GM12878 (cell line): ENCODE data around the gene ACTG1. TPM values are rescaled to one million over a fixed set of nuclear protein-coding genes. Genes with fewer than 3 reads are reported as not detected.

Experiments
- ATAC-seq: fragments of 200-7000 bp; cut with Tn5 transposase; 3 replicates; pipeline ENCODE4 v1.9.1; 2020; ENCODE audit warnings: mild to moderate bottlenecking, moderate library complexity
- BruUV-seq: library from RNA; stranded (reverse); fragments of 400-500 nt; replicated peaks from 2 replicates; lab custom pipeline; 2021; lab: Mats Ljungman, UMichigan
- CTCF ChIA-PET: fragments of 300-600 bp; sonication (Branson Sonifier 250); formaldehyde crosslinking; extraction: SDS; loops from one replicate; lab custom pipeline; 2021; ENCODE audit warnings: inconsistent platforms; lab: Yijun Ruan, JAX
- POLR2A ChIA-PET: fragments of 350-600 bp; formaldehyde crosslinking; extraction: SDS; loops from one replicate; lab custom pipeline; 2021; ENCODE audit warnings: inconsistent platforms; lab: Charles Lee
- RAD21 ChIA-PET: fragments of 300-600 bp; sonication (Branson Sonifier 250); formaldehyde crosslinking; loops from one replicate; lab custom pipeline; 2023; ENCODE audit warnings: antibody characterized with exemption; ENCODE audit not compliant: unreplicated experiment; lab: Charles Lee
- SMC1A ChIA-PET: fragments of 300-600 bp; sonication (Branson Sonifier 250); formaldehyde crosslinking; loops from one replicate; lab custom pipeline; 2023; ENCODE audit not compliant: unreplicated experiment, uncharacterized antibody; lab: Charles Lee
- DNase-seq: peaks from one replicate; pipeline ENCODE4 v3.0.0-alpha.2; 2011; ENCODE audit warnings: low read depth, low spot score
- FAIRE-seq: peaks from 3 replicates; lab custom pipeline; 2011; peaks lifted over from hg19 to GRCh38; lab: Jason Lieb, UNC
- H2AFZ ChIP-seq: 2 replicates; pipeline ENCODE4 v1.6.0; 2011; ENCODE audit warnings: low read depth, low read length, control low read depth; ENCODE audit not compliant: control insufficient read depth
- H3K27ac ChIP-seq: 2 replicates; pipeline ENCODE4 v1.5.1; 2011; ENCODE audit warnings: control low read depth; ENCODE audit not compliant: control insufficient read depth, insufficient read depth
- H3K27me3 ChIP-seq, 2 experiments: replicated peaks in 1 of 2; 2 replicates each; pipeline versions ENCODE4 v1.6.0 to v1.6.1; 2011; ENCODE audit warnings: low read length in 1 of 2; ENCODE audit not compliant: control insufficient read depth in 2 of 2, insufficient read depth in 2 of 2
- H3K36me3 ChIP-seq, 2 experiments: 2 replicates each; pipeline ENCODE4 v1.5.1; 2011; ENCODE audit warnings: low read length in 1 of 2; ENCODE audit not compliant: control insufficient read depth in 2 of 2, insufficient read depth in 2 of 2
- H3K4me1 ChIP-seq: 2 replicates; pipeline ENCODE4 v1.6.1; 2011; ENCODE audit warnings: mild to moderate bottlenecking, low read length, moderate library complexity, mixed read lengths; ENCODE audit not compliant: control insufficient read depth, insufficient read depth
- H3K4me2 ChIP-seq: 2 replicates; pipeline ENCODE4 v1.6.0; 2011; ENCODE audit warnings: control low read depth; ENCODE audit not compliant: control insufficient read depth, insufficient read depth
- H3K4me3 ChIP-seq: fragments of 200-600 bp; sonication (generic); 2 replicates; pipeline ENCODE4 v1.5.1; 2016
- H3K79me2 ChIP-seq: 2 replicates; pipeline ENCODE4 v1.6.0; 2011; ENCODE audit warnings: low read length; ENCODE audit not compliant: control insufficient read depth, insufficient read depth
- H3K9ac ChIP-seq: 2 replicates; pipeline ENCODE4 v1.8.0; 2011; ENCODE audit warnings: low read length, control low read depth, mixed read lengths; ENCODE audit not compliant: control insufficient read depth, insufficient read depth
- H3K9me3 ChIP-seq: replicated peaks from 3 replicates; pipeline ENCODE4 v1.5.1; 2011; ENCODE audit warnings: mild to moderate bottlenecking, low read length; ENCODE audit not compliant: control insufficient read depth, insufficient read depth
- H4K20me1 ChIP-seq: 2 replicates; pipeline ENCODE4 v1.6.0; 2011; ENCODE audit not compliant: control insufficient read depth, insufficient read depth
- FOXM1 ChIP-seq: IDR thresholded peaks from 2 replicates; pipeline ENCODE4 v1.6.1; 2012; ENCODE audit warnings: low read depth, mild to moderate bottlenecking, inconsistent platforms, low read length, moderate library complexity
- NR2F1 ChIP-seq: fragments of 450-650 bp; conservative IDR thresholded peaks from 2 replicates; pipeline ENCODE4 v1.6.1; 2017; ENCODE audit warnings: mild to moderate bottlenecking
- POLR2AphosphoS5 ChIP-seq: IDR thresholded peaks from 2 replicates; pipeline ENCODE4 v1.6.1; 2011; ENCODE audit warnings: mild to moderate bottlenecking, low read length, inconsistent platforms
- SIN3A ChIP-seq: IDR thresholded peaks from 2 replicates; pipeline ENCODE4 v1.6.1; 2012; ENCODE audit warnings: low read depth, low read length, improper control_type of control experiment
- YBX1 ChIP-seq: fragments of 450-650 bp; IDR thresholded peaks from 2 replicates; pipeline ENCODE4 v1.6.1; 2016; ENCODE audit warnings: antibody characterized with exemption
- ZNF274 ChIP-seq: IDR thresholded peaks from one replicate; pipeline ENCODE4 v1.8.0; 2011; ENCODE audit not compliant: insufficient read length, insufficient read depth
- WGBS: methylation state at CpG from one replicate; pipeline ENCODE4 v1.1.6; 2016; ENCODE audit warnings: low lambda C conversion rate; ENCODE audit not compliant: insufficient replicate concordance, insufficient coverage; ENCODE audit errors: missing lambda C conversion rate; 5-methylcytosine and 5-hydroxymethylcytosine counted together
- in situ Hi-C: fragments of 300-500 bp; cut with MboI; formaldehyde crosslinking; loops from 9 replicates; pipeline ENCODE4 v1.14.3; 2018; ENCODE audit warnings: mixed read lengths
- intact Hi-C: fragments of 100-400 bp; cut with micrococcal nuclease; formaldehyde crosslinking; loops from one replicate; pipeline ENCODE4 v1.14.2; 2022; ENCODE audit not compliant: unreplicated experiment
- polyA plus RNA-seq, 11 experiments: library from polyadenylated mRNA; depleted of rRNA in 4 of 11; unstranded in 6 of 11; stranded (reverse) in 5 of 11; fragments of >200 nt; fragmentation: Nextera tagmentation in 4 of 11; fragmentation: Illumina TruSeq in 1 of 11; extraction: Ambion mirVana in 4 of 11; extraction: Trizol in 1 of 11; gene quantifications; 1 replicate in 1 of 11; 2 replicates in 10 of 11; pipeline versions ENCODE4 v1.2.1 to v1.2.3, GENCODE V29; 2011 to 2016; ENCODE audit warnings: inconsistent platforms in 2 of 11, missing spikeins in 2 of 11, low read depth in 1 of 11
- total RNA-seq, 4 experiments: library from RNA; depleted of rRNA in 3 of 4; stranded (reverse); fragments of >200 nt in 3 of 4; fragmentation: Illumina TruSeq in 1 of 4; extraction: Trizol in 1 of 4; gene quantifications; 2 replicates each; pipeline versions ENCODE4 v1.2.1 to v1.2.3, GENCODE V29; 2013 to 2021

The ACTG1 gene
- total and polyA plus RNA-seq, 10 of the 15 experiments (the other 5 are each of a cell fraction or from before 2014, with no cell fraction given) = 810 to 6,105 (median 3,650) TPM

DNA sequence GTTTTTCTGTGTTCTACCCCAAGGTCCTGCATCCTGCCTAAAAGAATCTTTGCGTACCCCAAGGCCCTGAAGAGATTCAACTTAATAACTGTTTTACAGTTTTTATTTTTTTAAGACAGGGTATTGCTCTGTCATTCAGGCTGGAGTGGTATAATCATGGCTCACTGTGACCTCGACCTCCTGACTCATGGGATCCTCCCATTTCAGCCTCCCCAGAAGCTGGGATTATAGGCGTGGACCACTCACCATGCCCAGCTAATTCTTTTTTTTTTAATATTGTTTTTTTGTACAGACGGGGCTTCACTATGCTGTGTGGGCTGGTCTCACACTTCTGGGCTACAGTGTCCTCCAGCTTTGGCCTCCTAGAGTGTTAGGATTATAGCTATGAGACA, 48.9 kb upstream of the ACTG1 start:
- WGBS = 49% methylated on average over 4 of the region's 4 CpGs
- Histone ChIP-seq H3K4me2 (peak overlapping the region; percentile 39; the same call in 1 of the 2 replicates), H3K9ac (no peak overlapping the region), H3K9me3 (no peaks in the 10 kb centered on the region), H3K36me3 (peaks cover 22 to 27% of the 10 kb centered on the region in 2 experiments), H4K20me1 (no peaks in the 10 kb centered on the region), H3K27me3 (no peaks in the 10 kb centered on the region), H3K4me3 (no peak overlapping the region), H3K4me1 (peaks cover 22% of the 10 kb centered on the region), H3K27ac (peak overlapping the region; percentile 64), H2AFZ (no peak overlapping the region), H3K79me2 (no peaks in the 10 kb centered on the region)
- FAIRE-seq (no peak), DNase-seq (no peak), ATAC-seq (peak; percentile 8; the same call in 2 of the 3 replicates)
- CTCF ChIA-PET = interaction anchor here (1.9 kb wide), 2 partner anchors 39 to 43 kb away, joined by 7 to 10 read pairs; no protein-coding TSS in a partner anchor
- RAD21 ChIA-PET = interaction anchor here (0.8 to 2.8 kb wide), 5 partner anchors 9 to 77 kb away, joined by 3 to 10 read pairs (median 3); partner anchors contain the start of gene FAAP100
- POLR2A ChIA-PET = interaction anchor here (0.8 to 1.1 kb wide), 4 partner anchors 11 to 48 kb away, joined by 3 to 4 read pairs (median 4); no protein-coding TSS in a partner anchor
- 0 out of 2 replicates have a peak, but pooled peaks have one; percentile 5 for TF ChIP-seq SIN3A
- TF ChIP-seq ZNF274 = no peak
- intact Hi-C loops (no loop called here), in situ Hi-C loops (no loop called here)
- no TSS peak for BruUV-seq
- SMC1A ChIA-PET = interaction anchor here (0.8 to 2.0 kb wide), 3 partner anchors 36 to 45 kb away, joined by 3 to 9 read pairs (median 9); no protein-coding TSS in a partner anchor

DNA sequence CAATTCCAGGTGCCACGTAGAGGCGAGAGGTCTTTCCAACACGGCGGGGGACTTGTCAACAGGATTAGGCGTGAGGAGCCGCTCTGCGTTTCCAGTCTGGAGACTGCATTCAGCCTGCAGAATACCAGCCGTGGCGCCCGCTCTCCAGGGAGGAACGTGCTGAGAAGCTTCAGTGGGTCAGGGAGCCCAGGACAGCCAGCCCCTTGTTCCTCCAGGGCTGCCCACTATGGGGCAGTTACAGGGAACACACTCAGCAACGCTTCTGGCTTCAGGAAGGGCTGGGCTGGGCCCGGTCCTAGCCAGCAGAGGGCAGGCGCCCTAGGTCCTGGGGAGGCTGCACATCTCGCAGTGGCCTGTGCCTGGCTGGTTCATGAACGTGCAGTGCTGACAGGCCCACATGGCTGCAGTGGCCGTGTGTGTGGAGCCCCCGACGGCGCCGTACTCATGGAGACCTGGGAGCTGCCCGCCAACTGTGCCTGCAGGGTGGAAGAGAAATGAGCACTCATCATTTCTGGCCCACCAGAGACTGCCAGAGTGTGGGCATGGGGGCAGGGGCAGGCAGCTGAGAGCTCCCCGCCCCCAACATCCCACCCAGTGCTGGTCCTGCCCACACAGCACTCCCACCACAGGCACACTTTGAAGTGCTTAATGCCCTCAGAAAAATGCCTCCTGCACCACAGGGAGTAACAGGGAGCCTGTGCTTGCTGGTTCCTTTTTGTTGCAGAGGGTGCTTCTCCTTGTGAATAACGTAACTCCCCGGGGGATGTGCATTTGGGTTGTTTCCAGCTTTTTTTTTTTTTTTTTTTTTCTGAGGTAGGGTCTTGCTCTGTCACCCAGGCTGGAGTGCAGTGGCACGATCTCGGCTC, 46.6 kb upstream of the ACTG1 start:
- ATAC-seq (no peak), FAIRE-seq (no peak), DNase-seq (no peak)
- Histone ChIP-seq H3K79me2 (no peaks in the 10 kb centered on the region), H3K27ac (no peak overlapping the region), H3K27me3 (no peaks in the 10 kb centered on the region), H4K20me1 (no peaks in the 10 kb centered on the region), H3K4me2 (no peak overlapping the region), H3K36me3 (peaks cover 7 to 18% of the 10 kb centered on the region in 2 experiments; a peak in 3 of 4 replicates), H3K9ac (no peak overlapping the region), H3K4me1 (peaks cover 24% of the 10 kb centered on the region), H2AFZ (no peak overlapping the region), H3K9me3 (no peaks in the 10 kb centered on the region), H3K4me3 (no peak overlapping the region)
- intact Hi-C loops (no loop called here), in situ Hi-C loops (no loop called here)
- TF ChIP-seq ZNF274 = no peak
- TF ChIP-seq POLR2AphosphoS5 = no peak
- TF ChIP-seq NR2F1 = no peak
- TF ChIP-seq YBX1 = no peak
- TF ChIP-seq FOXM1 = no peak
- ChIA-PET CTCF (no interaction called here), RAD21 (no interaction called here), POLR2A (interaction anchor here (0.7 kb wide), 3 partner anchors 10 to 176 kb away, joined by 3 to 7 read pairs (median 4); no protein-coding TSS in a partner anchor), SMC1A (no interaction called here)
- WGBS = 93% methylated on average over 27 of the region's 27 CpGs
- BruUV-seq = no TSS peak
